Muscle of leg (tissue), 11 donors: ENCODE results near the gene CAPN1. TPM values are rescaled to one million over a fixed set of nuclear protein-coding genes. Genes with fewer than 3 reads are reported as not detected.

Experiments
- DNase-seq: peaks from one replicate; pipeline ENCODE4 v3.0.0; 2013
- H3K27ac ChIP-seq: one replicate; pipeline ENCODE4 v1.5.1; 2013; ENCODE audit warnings: mild to moderate bottlenecking, low read length, control low read depth
- H3K27me3 ChIP-seq: one replicate; pipeline ENCODE4 v1.6.1; 2013; ENCODE audit warnings: low read length; ENCODE audit not compliant: control insufficient read depth, insufficient read depth
- H3K36me3 ChIP-seq: one replicate; pipeline ENCODE4 v1.6.1; 2013; ENCODE audit warnings: low read length; ENCODE audit not compliant: control insufficient read depth, insufficient read depth
- H3K4me1 ChIP-seq: one replicate; pipeline ENCODE4 v1.6.1; 2013; ENCODE audit warnings: low read length; ENCODE audit not compliant: control insufficient read depth, insufficient read depth
- H3K4me3 ChIP-seq: one replicate; pipeline ENCODE4 v1.5.1; 2013; ENCODE audit warnings: low read length, control low read depth
- H3K9me3 ChIP-seq: replicated peaks from 2 replicates; pipeline ENCODE4 v1.6.1; 2013; ENCODE audit warnings: low read depth, low read length; ENCODE audit not compliant: control insufficient read depth
- WGBS: methylation state at CpG from one replicate; pipeline ENCODE4 v1.1.5; 2013; ENCODE audit warnings: missing lambda C conversion rate; ENCODE audit not compliant: insufficient coverage; 5-methylcytosine and 5-hydroxymethylcytosine counted together
- polyA plus RNA-seq, 8 donors: library from polyadenylated mRNA; unstranded; fragments of 120-200 nt; gene quantifications; one replicate each; pipeline versions ENCODE4 v1.2.1 to v1.2.3, GENCODE V29; 2013; ENCODE audit warnings: inconsistent platforms in 1 of 8, low replicate concordance in 1 of 8; ENCODE audit not compliant: insufficient read length in 8 of 8, insufficient read depth in 1 of 8
- total RNA-seq: library from RNA; stranded (reverse); fragments of 120-200 nt; gene quantifications from one replicate; pipeline ENCODE4 v1.2.4, GENCODE V29; 2013

The CAPN1 gene
- total and polyA plus RNA-seq, 9 donors: 46.7 to 90.2 (median 78.8) TPM

- 94% methylated on average over 17 of the region's 18 CpGs for WGBS
- DNase-seq: no peak
- H3K9me3 ChIP-seq: no peaks in the 10 kb centered on the region
- H3K36me3 ChIP-seq: peaks cover 69% of the 10 kb centered on the region
- H3K4me1 ChIP-seq: no peaks in the 10 kb centered on the region
- no peaks in the 10 kb centered on the region for H3K27me3 ChIP-seq
- no peak overlapping the region for H3K27ac ChIP-seq
- H3K4me3 ChIP-seq: no peak overlapping the region
These were observed 6.8 kb downstream of the CAPN1 start for GRCh38 chr11:65188486-65188885.

GRCh38 chr11:65189191-65189590 is 7.5 kb downstream of the CAPN1 start:
- 82% methylated on average over 9 of the region's 10 CpGs for WGBS
- peaks cover 67% of the 10 kb centered on the region for H3K36me3 ChIP-seq
- DNase-seq: no peak
- H3K27me3 ChIP-seq: no peaks in the 10 kb centered on the region
- H3K4me1 ChIP-seq: no peaks in the 10 kb centered on the region
- no peak overlapping the region for H3K4me3 ChIP-seq
- H3K27ac ChIP-seq: no peak overlapping the region
- no peaks in the 10 kb centered on the region for H3K9me3 ChIP-seq

GRCh38 chr11:65194564-65194963 is 12.8 kb downstream of the CAPN1 start:
- H3K4me3 ChIP-seq: no peak overlapping the region
- WGBS: 100% methylated on average over 1 of the region's 2 CpGs
- no peak overlapping the region for H3K27ac ChIP-seq
- no peak for DNase-seq
- no peaks in the 10 kb centered on the region for H3K27me3 ChIP-seq
- H3K36me3 ChIP-seq: peaks cover 41% of the 10 kb centered on the region
- no peaks in the 10 kb centered on the region for H3K9me3 ChIP-seq
- H3K4me1 ChIP-seq: no peaks in the 10 kb centered on the region

- WGBS: 79% methylated on average over 15 of the region's 15 CpGs
- Histone ChIP-seq H3K27me3 (no peaks in the 10 kb centered on the region), H3K36me3 (peaks cover 65% of the 10 kb centered on the region)
These were observed 22.4 kb downstream of the CAPN1 start for GRCh38 chr11:65204143-65204542.

GRCh38 chr11:65204646-65205601 is 23.2 kb downstream of the CAPN1 start:
- Histone ChIP-seq H3K27me3 (no peaks in the 10 kb centered on the region), H3K27ac (no peak overlapping the region), H3K4me3 (no peak overlapping the region), H3K4me1 (peaks cover 3% of the 10 kb centered on the region), H3K36me3 (peaks cover 69% of the 10 kb centered on the region), H3K9me3 (no peaks in the 10 kb centered on the region)
- WGBS: 42% methylated on average over 31 of the region's 38 CpGs
- DNase-seq: no peak

More at GRCh38 chr11:65204143-65204542, 22.4 kb downstream of the CAPN1 start:
- Histone ChIP-seq H3K27ac (no peak overlapping the region), H3K4me1 (peaks cover 3% of the 10 kb centered on the region), H3K9me3 (no peaks in the 10 kb centered on the region), H3K4me3 (no peak overlapping the region)
- DNase-seq: no peak

- no peak overlapping the region for H3K27ac ChIP-seq
- no peak overlapping the region for H3K4me3 ChIP-seq
- no peak for DNase-seq
- 67% methylated on average over 2 of the region's 3 CpGs for WGBS
- H3K27me3 ChIP-seq: no peaks in the 10 kb centered on the region
- peaks cover 69% of the 10 kb centered on the region for H3K36me3 ChIP-seq
- H3K9me3 ChIP-seq: no peaks in the 10 kb centered on the region
- H3K4me1 ChIP-seq: peaks cover 3% of the 10 kb centered on the region
These were observed 23.9 kb downstream of the CAPN1 start for GRCh38 chr11:65205602-65205967.

GRCh38 chr11:65206441-65206841 is 24.7 kb downstream of the CAPN1 start:
- H3K9me3 ChIP-seq: no peaks in the 10 kb centered on the region
- H3K36me3 ChIP-seq: peaks cover 77% of the 10 kb centered on the region
- H3K27me3 ChIP-seq: no peaks in the 10 kb centered on the region
- no peak for DNase-seq
- no peak overlapping the region for H3K27ac ChIP-seq
- 81% methylated on average over 10 of the region's 17 CpGs for WGBS
- peaks cover 6% of the 10 kb centered on the region for H3K4me1 ChIP-seq
- no peak overlapping the region for H3K4me3 ChIP-seq

GRCh38 chr11:65206901-65207300 is 25.2 kb downstream of the CAPN1 start:
- 88% methylated on average over 4 of the region's 7 CpGs for WGBS

GRCh38 chr11:65207918-65208784 is 26.4 kb downstream of the CAPN1 start:
- Histone ChIP-seq H3K36me3 (peaks cover 82% of the 10 kb centered on the region), H3K27me3 (no peaks in the 10 kb centered on the region), H3K4me3 (no peak overlapping the region), H3K27ac (no peak overlapping the region), H3K9me3 (no peaks in the 10 kb centered on the region), H3K4me1 (peaks cover 21% of the 10 kb centered on the region)
- WGBS: 84% methylated on average over 10 of the region's 16 CpGs
- DNase-seq: no peak

More at GRCh38 chr11:65206901-65207300, 25.2 kb downstream of the CAPN1 start:
- DNase-seq: no peak
- Histone ChIP-seq H3K27ac (no peak overlapping the region), H3K36me3 (peaks cover 81% of the 10 kb centered on the region), H3K27me3 (no peaks in the 10 kb centered on the region), H3K9me3 (no peaks in the 10 kb centered on the region), H3K4me3 (no peak overlapping the region), H3K4me1 (peaks cover 10% of the 10 kb centered on the region)
